SJSA1 (cell line): Measurements from ENCODE around the gene PAPOLB. TPM values are rescaled to one million over a fixed set of nuclear protein-coding genes. Genes with fewer than 3 reads are reported as not detected.

Experiments
- total RNA-seq: library from RNA; depleted of rRNA; stranded (reverse); fragments of >200 nt; shearing (Covaris generic); gene quantifications from 2 replicates; pipeline ENCODE4 v1.2.3, GENCODE V29; 2014; rRNA removed

PAPOLB gene
- total RNA-seq, 1 experiment from 2014 or later, result not detected

Other genes starting within 250 kb of the PAPOLB start
- 10.2 and 17.4 TPM in 2 replicates for gene FOXK1, start 179.7 kb downstream of the PAPOLB start, total RNA-seq
- 37.7 and 38.2 TPM in 2 replicates for gene AP5Z1, start 86.4 kb downstream of the PAPOLB start, total RNA-seq
- gene RADIL, start 21.7 kb upstream of the PAPOLB start, total RNA-seq, result 0.24 TPM in 1 of 2 replicates, not detected in the other
- gene MMD2, start 97.2 kb upstream of the PAPOLB start, total RNA-seq, result not detected in 2 replicates
- gene RBAK, start 183.8 kb upstream of the PAPOLB start, total RNA-seq, result 7.5 and 8.4 TPM in 2 replicates